Epithelial cell of umbilical artery (primary cell): Measurements from ENCODE around the gene SCN7A. TPM values are rescaled to one million over a fixed set of nuclear protein-coding genes. Genes with fewer than 3 reads are reported as not detected.

Experiments
- total RNA-seq: library from RNA; depleted of rRNA; stranded (reverse); fragments of >200 nt; gene quantifications from 2 replicates; pipeline ENCODE4 v1.2.3, GENCODE V29; 2014

SCN7A gene
- under 0.01 TPM in 1 of 2 replicates, not detected in the other for total RNA-seq

GRCh38 chr2:166494140-166494624 is at the start of gene SCN7A:
SCN7A (minus strand) TSS chr2:166494249; CDS start chr2:166477696, 16,553 bp downstream.

GRCh38 chr2:166375736-166376487 is 118.1 kb downstream of the SCN7A start, which contains the start of gene SCN9A:
SCN9A (minus strand) TSS chr2:166375944; CDS start chr2:166311756, 64,188 bp downstream.

Other genes starting within 250 kb of the SCN7A start
- gene SCN9A, start 118.3 kb downstream of the SCN7A start, total RNA-seq = 1.9 and 2.6 TPM in 2 replicates